SU-DHL-6 (cell line): Measurements from ENCODE around the gene SYT5.

ENCODE experiments used
- H2AFZ ChIP-seq: fragments of 200-600 bp; sonication (generic); 2 replicates; pipeline ENCODE4 v1.6.1; 2014; ENCODE audit warnings: low read depth, mild to moderate bottlenecking, moderate library complexity, mixed read lengths, antibody characterized with exemption, low read length; ENCODE audit not compliant: severe bottlenecking
- H3F3A ChIP-seq: fragments of 200-600 bp; shearing (Covaris generic); 2 replicates; pipeline ENCODE4 v1.6.0; 2016; ENCODE audit warnings: antibody characterized with exemption, mild to moderate bottlenecking; ENCODE audit not compliant: insufficient read depth
- H3K27ac ChIP-seq: fragments of 200-600 bp; sonication (generic); 2 replicates; pipeline ENCODE4 v1.5.1; 2016; ENCODE audit warnings: low read depth, mild to moderate bottlenecking, low read length, moderate library complexity, mixed read lengths
- H3K27me3 ChIP-seq: fragments of 200-600 bp; sonication (generic), shearing (Covaris generic); 2 replicates; pipeline ENCODE4 v1.6.0; 2014; ENCODE audit warnings: mild to moderate bottlenecking, low read length
- H3K36me3 ChIP-seq: fragments of 200-600 bp; sonication (generic); 2 replicates; pipeline ENCODE4 v1.6.1; 2014; ENCODE audit warnings: mild to moderate bottlenecking, low read length, mixed read lengths
- H3K4me2 ChIP-seq: fragments of 300-600, 200-600 bp; shearing (Covaris generic), sonication (generic); 2 replicates; pipeline ENCODE4 v1.6.0; 2014; ENCODE audit warnings: low read length, low read depth, mild to moderate bottlenecking; ENCODE audit not compliant: poor library complexity, severe bottlenecking
- H3K4me3 ChIP-seq: fragments of 200-600 bp; sonication (generic); 2 replicates; pipeline ENCODE4 v1.5.1; 2014; ENCODE audit warnings: antibody characterized with exemption, low read length, mild to moderate bottlenecking, mixed read lengths; ENCODE audit not compliant: insufficient read depth, poor library complexity, severe bottlenecking
- H3K79me2 ChIP-seq: fragments of 200-600 bp; sonication (generic); 2 replicates; pipeline ENCODE4 v1.6.1; 2014; ENCODE audit warnings: mild to moderate bottlenecking, low read length, moderate library complexity; ENCODE audit not compliant: insufficient read depth
- H3K9ac ChIP-seq: fragments of 200-600 bp; sonication (generic); 2 replicates; pipeline ENCODE4 v1.7.0; 2014; ENCODE audit warnings: mild to moderate bottlenecking, low read length
- H3K9me2 ChIP-seq: fragments of 200-600 bp; sonication (generic); replicated peaks from 2 replicates; pipeline ENCODE4 v1.6.1; 2014; ENCODE audit warnings: low read length; ENCODE audit not compliant: insufficient read depth
- H3K9me3 ChIP-seq: fragments of 200-600 bp; sonication (generic); 2 replicates; pipeline ENCODE4 v1.6.1; 2014; ENCODE audit warnings: low read length, mixed read lengths; ENCODE audit not compliant: insufficient read depth
- H4K20me1 ChIP-seq: fragments of 200-600 bp; sonication (generic); 2 replicates; pipeline ENCODE4 v1.6.1; 2014; ENCODE audit warnings: low read depth, mild to moderate bottlenecking, antibody characterized with exemption, low read length, moderate library complexity, mixed read lengths
- CTCF ChIP-seq: fragments of 200-600 bp; sonication (generic); IDR thresholded peaks from one replicate; pipeline ENCODE4 v1.5.1; 2017; ENCODE audit warnings: antibody characterized with exemption, mild to moderate bottlenecking, low read length, moderate library complexity; ENCODE audit not compliant: insufficient read depth, poor library complexity, severe bottlenecking
- EZH2phosphoT487 ChIP-seq: fragments of 200-600 bp; sonication (generic), shearing (Covaris generic); conservative IDR thresholded peaks from 2 replicates; pipeline ENCODE4 v1.6.1; 2018; ENCODE audit warnings: mild to moderate bottlenecking, antibody characterized with exemption, low read length, moderate library complexity, mixed read lengths

SYT5 gene

GRCh38 chr19:55181740-55182139 lies 1.7 kb upstream of the SYT5 start:
- H3K4me3 ChIP-seq: no peak overlapping the region
- no peaks in the 10 kb centered on the region for H3F3A ChIP-seq
- no peak overlapping the region for H2AFZ ChIP-seq
- H3K27ac ChIP-seq: no peak overlapping the region
- H3K9me2 ChIP-seq: no peaks in the 10 kb centered on the region
- no peaks in the 10 kb centered on the region; the same call in 1 of the 2 replicates for H3K27me3 ChIP-seq
- H4K20me1 ChIP-seq: no peaks in the 10 kb centered on the region
- H3K4me2 ChIP-seq: no peak overlapping the region
- no peaks in the 10 kb centered on the region for H3K36me3 ChIP-seq
- TF ChIP-seq EZH2phosphoT487: no peak
- TF ChIP-seq CTCF: no peak
- H3K9ac ChIP-seq: no peak overlapping the region
- no peaks in the 10 kb centered on the region for H3K79me2 ChIP-seq
- H3K9me3 ChIP-seq: no peaks in the 10 kb centered on the region

GRCh38 chr19:55178781-55179599 lies 1.1 kb downstream of the SYT5 start:
- Histone ChIP-seq H3K4me3 (peak overlapping the region; percentile 44), H3K27ac (no peak overlapping the region), H2AFZ (no peak overlapping the region), H3K27me3 (no peaks in the 10 kb centered on the region; the same call in 1 of the 2 replicates), H3F3A (no peaks in the 10 kb centered on the region), H3K36me3 (no peaks in the 10 kb centered on the region), H3K9me3 (no peaks in the 10 kb centered on the region), H3K9ac (no peak overlapping the region), H3K4me2 (peak overlapping the region; percentile 67), H3K79me2 (no peaks in the 10 kb centered on the region), H4K20me1 (no peaks in the 10 kb centered on the region), H3K9me2 (no peaks in the 10 kb centered on the region)
- no peak for TF ChIP-seq CTCF
- TF ChIP-seq EZH2phosphoT487: no peak

GRCh38 chr19:55176076-55176475 lies 4.0 kb downstream of the SYT5 start:
- Histone ChIP-seq H2AFZ (no peak overlapping the region), H3K9me3 (no peaks in the 10 kb centered on the region), H3K9ac (no peak overlapping the region), H3K4me2 (no peak overlapping the region), H3K79me2 (no peaks in the 10 kb centered on the region), H3K27ac (no peak overlapping the region), H3K27me3 (no peaks in the 10 kb centered on the region; the same call in 1 of the 2 replicates), H3K36me3 (no peaks in the 10 kb centered on the region), H3K9me2 (no peaks in the 10 kb centered on the region), H4K20me1 (no peaks in the 10 kb centered on the region), H3K4me3 (no peak overlapping the region), H3F3A (no peaks in the 10 kb centered on the region)
- TF ChIP-seq EZH2phosphoT487 (no peak), CTCF (no peak)
